HG02884 (cell line): ENCODE data around the gene VCAN.

Experiments
- ATAC-seq: cut with Tn5 transposase; IDR thresholded peaks from one replicate; pipeline ENCODE4 v1.9.1; 2021; ENCODE audit warnings: mild to moderate bottlenecking, moderate library complexity; ENCODE audit not compliant: unreplicated experiment

Gene VCAN

DNA sequence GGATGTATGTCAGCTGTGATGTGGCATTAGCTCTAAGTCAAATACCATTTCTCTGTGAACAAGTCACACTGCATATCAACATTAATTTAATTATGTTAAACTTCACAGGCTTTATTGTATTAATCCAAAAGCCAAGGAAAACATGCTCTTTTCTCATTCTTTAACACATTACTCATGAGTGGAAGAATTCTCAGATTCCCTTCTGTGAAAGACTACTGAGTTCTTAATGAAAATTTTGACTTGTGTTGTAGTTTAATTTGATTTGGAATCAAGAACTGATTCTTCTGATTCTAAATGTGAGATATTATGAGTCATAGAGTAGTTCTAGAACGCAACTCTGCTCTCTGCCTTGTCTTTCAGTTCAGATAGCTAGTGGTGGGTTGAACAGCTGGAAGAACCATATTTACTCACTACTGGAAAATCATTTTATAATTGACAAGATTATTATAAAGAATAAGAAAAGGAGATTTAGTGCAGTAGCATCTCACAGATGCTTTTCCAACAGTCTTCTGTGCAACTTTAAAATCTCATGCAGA, 90.6 kb downstream of the VCAN start:
- no peak for ATAC-seq

DNA sequence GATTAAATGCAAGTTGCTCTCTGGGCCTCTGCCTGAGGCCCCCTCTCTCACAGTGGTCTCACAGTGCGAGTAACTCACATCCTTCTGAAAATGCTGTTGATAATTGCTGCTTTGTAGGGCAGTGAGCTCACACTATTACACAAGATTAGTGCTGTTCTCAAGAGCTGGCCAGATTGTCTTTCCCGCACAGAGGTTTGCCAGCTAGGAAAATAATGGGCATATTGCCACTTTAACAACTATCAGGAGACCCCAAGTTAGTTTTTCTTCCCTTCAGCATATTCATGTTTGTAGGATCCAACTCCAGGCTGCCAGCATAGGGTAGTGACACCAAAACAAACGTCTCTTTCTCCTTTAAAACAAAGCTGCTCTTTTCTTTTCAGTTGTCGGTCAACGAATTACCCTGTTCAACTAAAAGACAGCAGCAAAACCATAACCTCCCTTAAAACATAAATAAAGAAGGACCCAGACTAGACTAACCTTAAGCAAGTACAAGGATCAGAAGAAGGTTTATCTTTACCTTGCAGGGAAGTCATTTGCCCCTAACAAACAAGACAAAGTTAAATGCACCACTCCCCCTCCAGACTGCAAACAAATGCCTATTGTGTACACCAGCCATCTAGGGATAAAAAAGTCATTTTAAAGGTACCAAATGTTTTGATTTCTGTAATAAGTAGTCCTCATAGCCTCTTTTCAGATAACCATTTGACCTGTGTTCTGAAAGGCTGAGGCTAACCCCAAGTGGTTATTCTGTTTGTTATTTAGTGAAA, 91.4 kb downstream of the VCAN start:
- no peak for ATAC-seq

DNA sequence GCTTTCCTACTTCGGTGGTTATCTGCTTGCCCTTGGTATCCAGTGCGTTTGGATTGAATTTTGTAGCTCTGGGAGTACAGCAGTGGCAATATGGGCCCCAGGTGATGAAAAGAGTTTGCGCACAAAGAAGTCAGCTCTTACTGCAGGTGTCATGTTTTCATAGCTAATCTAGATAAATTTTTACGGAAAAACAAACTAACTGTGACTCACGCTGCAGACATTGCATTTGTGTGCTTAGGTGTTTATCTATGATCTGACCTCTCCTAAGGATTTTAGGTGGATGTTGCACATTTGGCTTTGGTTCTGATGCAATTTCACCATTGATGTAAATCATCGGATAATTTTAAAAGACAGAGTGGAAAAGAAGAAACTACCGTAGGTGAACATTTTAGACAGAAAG, 92.1 kb downstream of the VCAN start:
- no peak for ATAC-seq

DNA sequence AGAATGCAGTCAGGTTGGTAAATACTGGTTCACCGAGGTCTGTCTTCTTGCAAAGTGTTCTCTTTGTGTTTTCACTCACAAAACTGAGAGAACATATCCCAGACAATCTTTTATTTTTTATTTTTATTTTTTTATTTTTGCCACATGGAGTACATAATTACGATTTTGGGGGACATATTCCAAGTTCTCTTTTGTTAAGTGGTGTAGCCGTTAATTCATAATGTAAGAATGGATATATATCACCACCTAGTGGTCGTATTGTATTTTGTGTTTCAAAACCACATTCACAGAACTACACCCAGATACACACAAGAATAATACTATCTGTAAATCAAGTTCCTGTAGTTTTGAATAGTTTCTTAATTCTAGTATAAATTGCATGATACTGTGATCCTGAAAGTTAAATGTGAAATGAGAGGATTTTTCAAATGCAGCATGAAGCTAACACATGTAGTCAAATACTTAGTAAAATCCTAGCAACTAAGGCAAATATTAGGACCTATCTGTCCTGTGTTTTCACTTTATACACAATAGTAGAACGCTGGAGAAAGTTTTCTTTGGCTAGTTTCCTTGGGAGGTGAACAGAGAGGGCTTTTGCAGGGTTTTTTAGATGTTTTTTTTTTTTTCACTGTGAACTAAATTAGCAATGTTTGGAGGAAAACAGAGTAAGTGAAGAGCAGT, 92.7 kb downstream of the VCAN start:
- no peak for ATAC-seq

DNA sequence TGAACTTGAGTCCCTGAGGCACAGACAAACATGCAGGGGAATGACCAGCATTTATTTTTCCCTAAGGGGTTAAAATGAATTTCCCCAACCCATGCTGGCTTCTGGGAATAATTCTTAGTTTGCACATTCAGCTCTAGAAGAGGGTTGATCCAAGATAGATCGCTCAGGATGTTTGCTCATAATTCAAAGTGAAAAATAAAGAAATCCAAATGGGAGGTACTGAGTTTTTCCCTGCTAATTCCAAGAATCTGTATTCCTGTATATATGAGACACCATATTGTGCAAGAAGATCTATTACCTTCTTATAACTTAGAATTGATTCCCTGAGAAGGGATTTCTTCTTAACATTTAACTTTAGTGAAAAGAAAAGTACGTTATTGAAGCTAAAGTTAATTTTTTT, 96.2 kb downstream of the VCAN start:
- ATAC-seq: no peak

DNA sequence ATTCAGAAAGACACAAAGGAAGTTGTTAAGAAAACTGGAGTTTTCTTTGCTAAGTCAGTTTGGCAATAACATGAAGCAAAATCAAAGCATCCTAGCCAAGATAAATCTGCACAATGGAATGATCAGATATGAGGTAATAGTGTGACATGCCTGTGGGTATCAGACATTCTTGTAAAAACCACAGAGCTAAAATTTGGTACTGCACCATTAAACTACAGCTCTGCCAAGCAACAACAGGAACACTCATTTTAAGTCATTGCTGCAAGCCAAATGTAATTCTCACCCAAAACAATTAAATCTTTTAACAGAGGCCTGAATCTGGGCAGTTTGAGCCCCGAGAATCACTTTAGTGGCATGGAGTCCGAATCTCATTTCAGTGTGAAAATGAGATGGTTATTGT, 96.6 kb downstream of the VCAN start:
- no peak for ATAC-seq

DNA sequence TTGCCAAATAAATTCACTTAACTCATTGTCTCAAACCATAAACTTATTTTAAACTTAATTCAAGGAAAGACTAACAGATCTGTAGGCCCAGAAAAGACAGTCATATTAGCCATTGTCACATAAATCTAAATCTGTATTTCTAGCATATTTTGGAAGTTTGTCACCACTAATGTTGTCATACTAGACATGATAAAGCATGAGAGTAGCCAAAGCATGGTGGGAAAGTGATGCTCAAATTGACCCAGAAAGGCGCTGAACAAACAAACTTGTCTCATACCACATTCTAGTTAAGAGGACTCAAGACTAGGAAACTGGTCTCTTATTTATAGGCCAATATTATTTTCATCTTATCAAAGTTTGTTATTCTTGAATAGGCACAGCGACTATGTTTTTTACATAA, 99.4 kb downstream of the VCAN start:
- no peak for ATAC-seq

DNA sequence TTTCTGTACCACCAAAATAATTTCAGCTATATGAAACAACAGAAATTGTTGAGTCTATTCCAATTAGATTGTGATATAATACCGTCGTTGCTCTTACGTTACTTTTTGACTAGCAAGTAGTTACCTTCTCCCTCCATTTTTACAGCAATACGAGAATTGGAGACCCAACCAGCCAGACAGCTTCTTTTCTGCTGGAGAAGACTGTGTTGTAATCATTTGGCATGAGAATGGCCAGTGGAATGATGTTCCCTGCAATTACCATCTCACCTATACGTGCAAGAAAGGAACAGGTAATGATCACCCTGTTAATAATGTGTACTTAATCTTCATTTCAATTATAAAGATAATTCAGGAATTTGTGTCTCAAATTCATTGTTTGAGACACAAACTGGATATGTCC, 100.7 kb downstream of the VCAN start:
- no peak for ATAC-seq

DNA sequence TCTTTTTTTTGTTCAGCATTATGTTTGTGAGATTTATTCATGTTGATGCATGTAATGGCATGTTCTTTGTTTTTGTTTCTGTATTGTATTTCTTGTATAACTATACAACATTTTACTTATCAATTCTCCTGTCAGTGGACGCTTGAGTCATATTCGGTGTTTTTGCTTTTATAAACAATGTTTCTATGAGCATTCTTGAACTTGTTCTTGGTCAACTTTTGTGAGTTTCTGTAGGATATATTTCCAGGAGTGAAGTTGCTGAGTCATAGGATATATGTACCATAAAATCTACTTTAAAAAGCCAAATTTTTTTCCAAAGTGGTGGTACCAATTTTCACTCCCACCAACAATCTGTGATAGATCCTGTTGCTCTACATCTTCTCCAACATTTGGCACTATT, 104.8 kb downstream of the VCAN start:
- ATAC-seq: no peak

DNA sequence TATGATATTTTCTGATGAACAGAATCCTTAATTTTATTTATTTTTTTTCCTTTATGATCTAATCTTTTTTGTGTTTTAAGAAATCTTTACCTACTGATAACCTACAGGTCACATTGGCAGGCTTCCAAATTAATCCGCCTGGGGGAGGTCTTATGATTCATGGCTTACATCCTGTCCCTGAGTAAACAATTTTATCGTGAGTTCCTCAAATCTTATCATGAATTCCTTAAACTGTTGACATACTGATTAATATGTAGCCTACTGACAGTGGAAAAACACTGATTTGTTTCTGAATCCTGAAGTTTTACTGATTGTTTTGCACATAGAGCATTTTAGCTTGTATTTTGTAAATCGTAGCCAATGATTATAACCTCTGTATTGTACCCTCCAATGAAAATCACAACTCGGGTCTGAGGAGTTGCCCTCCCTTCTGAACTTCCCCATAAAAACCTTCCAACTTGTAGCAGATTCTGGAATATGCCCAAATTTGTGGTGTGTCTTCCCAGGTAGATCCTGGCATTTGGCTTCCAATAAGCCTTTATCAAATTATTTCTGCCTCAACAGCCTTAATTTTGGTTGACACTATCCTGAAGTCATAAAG, 105.6 kb downstream of the VCAN start:
- no peak for ATAC-seq

DNA sequence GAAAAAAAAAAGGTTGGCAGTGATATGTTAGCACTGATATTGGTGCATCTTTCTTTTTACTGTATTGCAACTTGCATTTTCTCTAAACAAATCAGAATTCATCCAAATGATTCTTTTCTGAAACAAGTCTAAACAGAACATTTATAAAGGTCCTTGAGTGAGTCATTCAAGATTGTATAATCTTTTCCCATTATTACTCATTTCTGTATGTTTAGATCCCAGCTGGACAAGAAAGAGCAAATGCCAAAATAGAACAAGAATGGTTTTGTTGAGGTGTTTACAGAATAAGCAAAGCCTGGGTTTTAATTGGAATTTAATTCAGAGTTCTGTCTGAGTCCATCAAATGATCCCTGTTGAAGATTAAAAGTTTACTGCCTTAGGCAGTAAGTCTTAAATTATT, 112.3 kb downstream of the VCAN start:
- no peak for ATAC-seq

DNA sequence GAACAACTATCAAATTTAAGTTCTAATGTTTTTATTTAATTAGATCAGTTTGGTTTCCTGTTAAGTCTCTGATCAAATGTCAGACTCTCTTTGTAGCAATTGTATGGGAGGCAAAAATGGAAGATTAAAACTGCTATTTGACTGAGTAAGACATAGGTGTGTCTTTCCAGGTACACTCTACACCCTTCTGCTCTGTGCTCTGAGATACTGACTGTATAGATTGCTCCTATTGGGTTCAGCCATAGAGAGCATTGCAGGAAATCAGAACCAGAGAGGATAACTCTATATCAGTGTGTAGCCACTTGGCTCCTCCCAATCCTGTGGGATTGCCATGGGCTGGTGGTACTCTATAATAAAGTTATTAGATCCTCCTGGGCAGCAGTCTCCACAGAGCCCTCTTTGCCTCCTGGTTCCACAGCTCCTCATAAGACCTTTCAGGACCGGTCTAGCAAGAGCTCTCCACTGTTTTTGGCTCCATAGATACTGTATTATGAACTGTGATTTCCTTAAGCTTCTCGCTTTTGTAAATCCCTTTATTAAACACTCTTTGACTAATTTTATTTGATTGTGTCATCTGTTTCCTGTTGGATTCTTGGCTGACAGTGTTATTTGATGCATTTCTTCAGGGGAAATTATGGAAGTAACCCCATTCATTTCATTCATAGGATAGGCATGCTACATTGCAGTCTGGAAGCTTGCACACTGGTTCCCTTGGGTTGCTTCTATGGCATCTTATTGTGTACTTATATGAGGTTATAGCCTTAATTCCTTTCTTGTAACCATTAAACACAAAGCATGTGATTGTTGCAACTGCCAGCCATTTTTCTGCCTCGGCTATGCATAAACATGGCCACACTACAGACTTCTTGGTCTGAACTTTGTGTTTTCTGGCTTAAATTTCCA, 115.6 kb downstream of the VCAN start:
- ATAC-seq: no peak

DNA sequence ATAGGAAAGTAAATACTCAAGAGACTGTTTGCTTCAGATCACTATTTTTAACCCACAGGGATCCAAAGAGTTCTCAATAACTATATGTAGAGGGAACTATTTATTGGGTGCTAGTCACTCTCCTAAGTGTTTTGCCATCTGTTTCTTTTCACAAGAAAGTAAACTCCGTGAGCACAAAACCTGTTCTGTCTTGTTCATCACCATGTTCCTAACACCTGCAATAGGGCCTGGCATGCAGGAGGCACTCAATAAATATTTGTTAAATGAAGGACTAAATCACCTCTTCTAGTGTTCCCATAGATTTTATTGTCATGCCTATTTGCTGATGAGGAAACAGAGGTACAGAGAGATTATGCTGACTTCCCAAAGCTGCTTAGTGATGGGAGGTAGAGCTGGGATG, 118.2 kb downstream of the VCAN start:
- no peak for ATAC-seq

DNA sequence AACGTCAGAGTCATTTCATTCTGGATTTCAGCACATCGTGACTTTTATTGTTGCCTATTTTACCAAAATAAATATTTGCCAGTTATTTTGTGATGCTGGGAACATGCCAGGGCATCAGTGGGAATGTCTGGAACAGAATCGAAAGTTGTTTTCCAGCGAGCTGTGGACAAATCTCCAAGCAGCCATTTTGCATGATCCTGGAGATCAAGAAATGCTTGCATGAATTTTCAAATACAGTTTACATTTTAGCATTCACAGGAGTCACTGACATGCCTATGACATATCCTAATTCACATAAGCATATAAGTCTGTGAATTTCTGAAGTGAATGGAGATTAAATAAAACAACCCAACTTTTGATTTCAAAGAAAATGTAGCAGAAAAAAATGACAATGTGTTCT, 119.4 kb downstream of the VCAN start:
- ATAC-seq: no peak

DNA sequence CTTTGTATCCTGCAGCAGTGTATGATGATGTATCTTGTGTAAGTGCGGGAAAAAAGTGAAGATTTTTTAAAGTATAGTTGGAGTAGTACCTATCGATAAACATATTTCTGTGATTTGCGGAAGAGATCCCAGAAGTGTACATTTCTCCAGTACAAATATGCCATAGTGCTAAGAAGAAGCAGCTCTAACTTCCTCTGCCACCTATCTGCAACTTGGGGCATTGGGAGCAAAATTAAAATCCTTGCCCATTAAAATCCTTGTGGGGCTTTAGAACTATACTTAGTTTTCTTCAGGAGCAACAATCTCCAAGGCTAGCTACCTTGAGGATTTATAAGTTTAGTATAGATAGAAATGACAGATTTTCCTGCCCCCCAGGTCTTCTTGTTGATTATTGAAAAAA, 123.7 kb downstream of the VCAN start:
- no peak for ATAC-seq

DNA sequence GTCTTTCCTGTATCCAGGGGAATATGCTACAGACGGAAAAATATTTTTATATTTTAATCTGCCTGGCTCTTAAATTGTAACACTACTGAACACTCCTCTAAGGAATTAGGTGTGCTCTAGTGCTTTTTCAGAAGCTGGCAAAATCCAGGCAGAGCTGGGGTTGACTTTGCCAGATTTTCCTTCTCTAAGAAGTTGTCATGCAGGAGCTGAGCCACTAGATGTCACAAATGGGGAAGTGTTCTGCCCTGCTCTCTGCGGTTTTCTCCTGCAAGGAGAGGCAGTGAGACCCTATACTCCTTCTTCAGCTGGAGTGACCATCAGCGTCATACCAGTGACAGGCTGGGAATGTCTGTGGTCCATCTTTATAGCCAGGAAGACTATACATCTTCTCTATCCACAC, 136.6 kb downstream of the VCAN start:
- peak; percentile 86 for ATAC-seq

DNA sequence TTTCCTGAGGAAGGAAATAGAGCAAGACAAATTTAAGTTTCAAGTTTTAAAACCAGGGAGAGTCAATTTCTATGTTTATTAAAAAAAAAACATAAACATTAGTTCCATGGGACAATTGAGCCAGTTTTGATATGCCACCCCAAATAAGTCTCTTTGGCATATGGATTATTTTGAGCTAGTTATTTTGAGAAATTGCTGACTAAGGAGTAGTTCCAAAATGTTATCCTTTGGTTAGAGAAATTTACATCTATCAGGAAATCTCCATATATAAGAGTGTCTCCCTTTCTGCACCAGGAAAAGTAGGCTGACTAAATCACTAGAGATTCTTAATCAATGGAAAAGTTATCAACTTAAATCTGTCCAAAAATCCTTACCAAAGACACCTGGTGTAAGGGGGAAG, 143.3 kb downstream of the VCAN start:
- ATAC-seq: no peak

DNA sequence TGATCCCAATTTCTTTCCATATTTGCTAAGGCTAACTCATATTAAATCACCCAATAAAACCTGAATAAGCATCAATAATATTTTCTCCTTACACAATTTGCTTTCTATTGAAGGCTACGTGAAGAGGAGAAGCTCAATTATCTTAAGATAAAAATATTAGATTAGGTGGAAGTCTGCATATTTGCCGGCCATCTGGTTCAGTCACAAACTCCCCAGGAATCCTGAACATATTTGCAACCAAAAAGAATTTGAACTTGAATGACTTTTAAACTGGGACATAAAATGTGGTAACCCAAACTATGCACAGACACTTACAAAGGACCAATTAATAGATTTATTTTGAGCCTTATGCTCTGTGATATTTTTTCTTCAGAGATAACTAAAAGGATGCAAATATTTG, 156.8 kb downstream of the VCAN start:
- no peak for ATAC-seq
